ENCODE data around the gene RYR2.

The RYR2 gene

GRCh38 chr1:237383791-237384190, 341.8 kb downstream of the RYR2 start:
- DNase-seq, result no peak

GRCh38 chr1:237384213-237384612, 342.2 kb downstream of the RYR2 start:
- DNase-seq, result no peak

- no peak for DNase-seq
These were observed 344.6 kb downstream of the RYR2 start for GRCh38 chr1:237386362-237387143.

- DNase-seq, result no peak
These were observed 345.1 kb downstream of the RYR2 start for GRCh38 chr1:237387144-237387505.

- no peak for DNase-seq
These were observed 348.8 kb downstream of the RYR2 start for GRCh38 chr1:237390823-237391222.

DNA sequence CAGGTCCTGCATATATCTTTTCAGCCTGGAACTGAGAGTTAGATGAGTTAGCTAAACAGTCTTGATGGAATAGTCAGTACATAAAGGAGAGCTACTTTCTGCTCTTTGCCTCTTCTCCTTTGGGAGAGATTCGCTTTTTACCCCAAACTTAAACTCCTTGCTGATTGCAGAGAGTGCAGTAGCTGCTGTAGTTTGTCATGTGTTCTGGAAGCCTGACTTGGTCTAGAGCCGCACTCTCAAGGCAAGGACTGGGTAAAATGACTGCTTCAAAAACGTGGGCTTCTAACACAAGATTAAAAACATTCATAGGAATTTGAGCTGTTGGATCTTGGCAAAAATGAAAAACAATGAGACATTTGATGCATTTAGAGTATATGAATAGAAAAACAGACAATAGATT, 351.6 kb downstream of the RYR2 start:
- no peak for DNase-seq

- no peak for DNase-seq
These were observed 352.3 kb downstream of the RYR2 start for GRCh38 chr1:237394281-237394680.

DNA sequence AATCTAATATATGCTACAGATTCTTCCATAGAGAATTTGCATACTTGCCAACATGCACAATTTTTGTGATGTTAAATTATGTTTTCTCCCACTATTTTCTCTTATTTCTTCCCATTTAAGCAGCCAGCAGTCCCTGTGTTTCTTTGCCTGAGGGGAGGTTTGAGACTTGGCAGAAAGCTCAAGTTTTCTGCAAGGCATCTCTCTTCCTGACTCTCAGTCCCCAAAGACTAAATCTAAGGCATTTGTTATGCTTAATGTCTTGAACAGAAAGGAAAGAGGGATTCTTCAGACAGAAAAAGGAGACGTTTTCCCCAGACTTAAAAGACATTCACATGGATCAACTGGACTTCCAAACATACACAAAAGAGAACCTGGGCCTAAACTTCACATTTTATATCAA, 354.4 kb downstream of the RYR2 start:
- no peak for DNase-seq

DNA sequence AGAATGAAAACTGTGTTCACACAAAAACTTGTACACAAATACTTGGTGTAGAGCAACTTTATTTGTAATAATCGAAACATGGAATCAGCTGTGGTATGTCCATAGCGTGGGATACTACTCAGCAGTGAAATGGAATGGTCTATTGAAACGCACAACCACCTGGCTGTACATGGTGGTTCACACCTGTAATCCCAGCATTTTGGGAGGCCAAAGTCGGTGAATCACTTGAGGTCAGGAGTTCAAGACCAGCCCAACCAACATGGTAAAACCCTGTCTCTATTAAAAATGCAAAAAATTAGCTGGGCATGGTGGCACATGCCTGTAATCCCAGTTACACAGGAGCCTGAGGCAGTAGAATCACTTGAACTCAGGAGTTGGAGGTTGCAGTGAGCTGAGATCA, 356.8 kb downstream of the RYR2 start:
- DNase-seq, result no peak

DNA sequence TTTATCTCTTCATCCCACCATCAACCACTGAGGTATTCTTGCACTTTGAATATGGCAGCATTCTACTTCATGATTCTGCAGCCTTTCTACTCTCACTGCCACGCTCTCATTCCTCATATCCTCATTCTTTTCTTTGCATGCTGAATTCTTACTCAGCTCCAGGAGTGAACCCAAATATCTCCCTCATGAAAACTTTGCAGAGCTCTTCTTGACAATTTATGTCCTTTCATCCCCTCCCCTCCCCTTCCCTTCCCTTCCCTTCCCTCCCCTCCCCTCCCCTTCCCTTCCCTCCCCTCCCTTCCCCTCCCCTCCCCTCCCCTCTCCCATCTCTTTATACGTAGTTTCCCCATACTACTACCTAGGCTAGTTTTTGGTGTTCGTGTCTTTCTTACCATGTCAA, 363.9 kb downstream of the RYR2 start:
- DNase-seq, result no peak

- DNase-seq, result no peak
These were observed 369.6 kb downstream of the RYR2 start for GRCh38 chr1:237411621-237412020.

GRCh38 chr1:237416924-237417655, 375.1 kb downstream of the RYR2 start:
- DNase-seq, result no peak

DNA sequence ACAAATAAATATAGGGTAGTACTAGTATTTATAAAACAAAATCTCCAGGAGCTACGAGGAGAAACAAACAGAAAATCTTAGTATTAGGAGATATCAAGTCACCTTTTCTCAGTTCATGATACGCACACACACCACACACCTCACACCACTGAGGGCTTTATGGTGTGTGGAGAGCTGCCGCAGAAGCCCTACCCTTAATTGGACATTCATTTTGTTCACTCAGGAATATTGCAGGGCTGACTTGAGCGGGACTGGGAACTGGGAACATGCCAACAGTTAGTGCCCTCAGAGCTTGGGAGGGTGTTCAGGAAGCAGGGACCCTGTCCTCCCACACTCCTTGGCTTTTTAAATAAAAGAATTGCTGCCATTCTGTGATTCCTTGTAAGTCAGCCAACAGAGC, 386.8 kb downstream of the RYR2 start:
- DNase-seq, result no peak

- no peak for DNase-seq
These were observed 387.3 kb downstream of the RYR2 start for GRCh38 chr1:237429252-237429651.

GRCh38 chr1:237431448-237431847, 389.5 kb downstream of the RYR2 start:
- DNase-seq, result no peak

DNA sequence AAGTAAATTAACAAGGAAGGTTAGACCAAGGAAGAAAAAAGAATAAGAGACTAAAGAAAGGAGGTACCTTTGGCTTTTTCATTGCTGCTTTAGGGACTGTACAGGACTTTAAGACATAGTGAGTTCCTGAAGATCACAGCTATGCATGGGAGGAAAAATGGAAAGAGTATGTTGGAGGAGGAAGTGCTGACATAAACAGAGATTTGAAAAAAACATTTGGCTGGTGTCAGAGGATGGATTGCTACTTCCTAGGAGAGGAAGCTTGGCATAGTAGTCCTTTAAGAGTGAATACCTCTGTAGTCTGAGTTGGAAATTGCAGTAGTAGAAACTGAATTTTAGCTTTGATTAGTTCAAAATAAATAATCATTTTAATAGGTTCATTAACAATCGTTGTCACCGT, 398.4 kb downstream of the RYR2 start:
- no peak for DNase-seq

- DNase-seq, result no peak
These were observed 402.3 kb downstream of the RYR2 start for GRCh38 chr1:237444120-237444790.

DNA sequence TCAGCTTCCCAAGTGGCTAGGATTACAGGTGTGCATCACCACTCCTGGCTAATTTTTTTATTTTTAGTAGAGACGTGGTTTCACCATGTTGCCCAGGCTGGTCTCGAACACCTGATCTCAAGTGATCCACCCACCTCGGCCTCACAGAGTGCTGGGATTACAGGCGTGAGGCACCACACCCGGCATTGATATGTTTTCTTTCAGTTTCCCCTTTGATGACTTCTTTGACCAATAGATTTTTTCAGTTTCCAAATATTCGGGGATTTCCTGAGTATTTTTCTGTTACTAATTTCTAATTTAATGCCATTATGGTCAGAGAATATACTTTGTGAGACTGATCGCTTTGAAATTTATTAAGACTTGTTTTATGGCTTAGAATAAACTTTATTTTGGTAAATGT, 406.1 kb downstream of the RYR2 start:
- no peak for DNase-seq

GRCh38 chr1:237457573-237457972, 415.6 kb downstream of the RYR2 start:
- DNase-seq, result no peak

DNA sequence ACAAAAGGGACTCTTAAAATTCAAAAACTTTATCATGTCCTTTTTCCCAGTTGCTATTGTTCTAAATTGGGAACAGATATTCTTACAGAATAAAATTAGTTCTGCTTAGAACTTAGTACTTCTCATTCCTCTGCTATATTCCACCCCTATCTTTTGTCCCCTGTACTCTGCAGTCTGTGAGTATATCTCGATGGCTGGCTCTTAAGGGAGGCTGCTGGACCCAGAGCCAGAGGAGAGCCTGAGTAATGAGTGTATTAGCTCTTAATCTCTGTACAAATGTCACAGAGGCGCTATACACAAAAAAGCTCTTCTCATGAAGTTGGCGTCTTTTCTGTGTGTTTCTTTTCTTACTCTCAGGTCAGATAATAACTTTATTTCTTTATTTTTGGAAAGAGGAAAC, 425.3 kb downstream of the RYR2 start:
- DNase-seq, result no peak

DNA sequence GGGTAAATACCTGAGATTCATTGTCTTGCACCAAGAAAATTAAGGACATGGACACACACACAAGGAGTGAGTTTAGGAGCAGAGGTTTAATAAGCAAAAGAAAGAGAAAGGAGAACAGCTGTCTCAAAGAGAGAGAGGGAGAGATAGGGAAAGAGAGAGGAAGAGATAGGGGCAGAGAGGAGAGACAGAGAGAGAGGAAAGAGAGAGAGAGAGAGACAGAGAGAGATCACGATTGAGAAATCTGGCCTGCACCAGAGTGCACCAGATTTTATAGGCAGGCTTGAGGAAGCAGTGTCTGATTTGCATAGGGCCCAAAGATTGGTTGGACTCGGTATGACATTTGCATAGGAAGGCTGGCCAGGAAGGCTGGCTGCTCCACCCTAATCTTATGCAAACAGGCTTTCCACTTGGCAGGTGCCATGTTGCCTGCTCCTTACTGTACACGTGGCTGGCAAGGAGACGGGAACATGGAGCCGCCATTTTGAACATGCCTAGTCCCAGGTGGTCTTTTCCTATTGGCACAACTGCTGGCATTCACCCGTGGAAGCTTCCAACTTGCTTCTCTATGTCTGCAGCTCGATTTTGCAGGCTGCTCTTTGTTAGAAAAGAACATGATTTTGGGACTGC, 428.8 kb downstream of the RYR2 start:
- DNase-seq, result no peak

DNA sequence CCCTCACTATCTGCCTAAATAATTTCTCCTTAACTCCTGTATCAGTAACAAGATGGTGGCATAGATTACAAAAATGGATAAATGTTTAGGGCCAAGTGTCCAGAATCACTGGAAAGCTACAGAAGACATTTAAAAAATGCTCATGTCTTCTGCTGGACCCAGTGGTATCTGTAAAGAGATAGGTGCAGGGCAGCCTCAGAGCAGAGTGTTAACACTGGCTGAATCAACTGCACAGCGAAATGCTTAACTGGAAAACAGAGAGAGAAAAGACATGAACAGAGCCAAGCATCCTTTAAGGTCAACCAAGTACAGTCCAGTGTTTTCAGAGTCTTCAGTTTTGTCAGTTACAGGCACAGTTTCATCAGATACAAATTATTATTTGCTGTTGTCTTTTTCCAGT, 429.4 kb downstream of the RYR2 start:
- DNase-seq, result no peak

- no peak for DNase-seq
These were observed 430.0 kb downstream of the RYR2 start for GRCh38 chr1:237471956-237472355.

- DNase-seq, result no peak
These were observed 431.9 kb downstream of the RYR2 start for GRCh38 chr1:237473854-237474253.
